GM23338 (cell line): ENCODE data around the gene VGLL4. TPM values are rescaled to one million over a fixed set of nuclear protein-coding genes. Genes with fewer than 3 reads are reported as not detected.

ENCODE experiments used
- ATAC-seq: fragments of 200-7000 bp; cut with Tn5 transposase; 3 replicates; pipeline ENCODE4 v1.9.1; 2020
- DNase-seq: peaks from one replicate; pipeline ENCODE4 v3.0.0-alpha.2; 2015; ENCODE audit warnings: low spot score
- H2AFZ ChIP-seq: fragments of 200-600 bp; sonication (generic); 2 replicates; pipeline ENCODE4 v1.8.0; 2016; ENCODE audit warnings: antibody characterized with exemption, mild to moderate bottlenecking, moderate library complexity
- H3F3A ChIP-seq: fragments of 200-600 bp; sonication (generic); replicated peaks from 2 replicates; pipeline ENCODE4 v1.8.0; 2017; ENCODE audit warnings: antibody characterized with exemption, mixed run types, low read depth
- H3K27ac ChIP-seq: fragments of 200-600 bp; sonication (generic); 2 replicates; pipeline ENCODE4 v1.6.1; 2016; ENCODE audit warnings: low read depth
- H3K27me3 ChIP-seq: fragments of 200-600 bp; sonication (generic); 2 replicates; pipeline ENCODE4 v1.8.0; 2016; ENCODE audit warnings: mild to moderate bottlenecking, mixed run types, moderate library complexity; ENCODE audit not compliant: insufficient read depth
- H3K36me3 ChIP-seq: fragments of 200-600 bp; sonication (generic); 2 replicates; pipeline ENCODE4 v1.8.0; 2016; ENCODE audit warnings: mild to moderate bottlenecking; ENCODE audit not compliant: insufficient read depth
- H3K4me1 ChIP-seq: fragments of 200-600 bp; sonication (generic); 2 replicates; pipeline ENCODE4 v1.8.0; 2016; ENCODE audit warnings: mild to moderate bottlenecking, moderate library complexity; ENCODE audit not compliant: insufficient read depth
- H3K4me2 ChIP-seq: fragments of 200-600 bp; sonication (generic); 2 replicates; pipeline ENCODE4 v1.7.1; 2017; ENCODE audit warnings: mixed run types
- H3K4me3 ChIP-seq: fragments of 200-600 bp; sonication (generic); 2 replicates; pipeline ENCODE4 v1.6.1; 2016; ENCODE audit warnings: mixed run types
- H3K79me2 ChIP-seq: fragments of 200-600 bp; sonication (generic); replicated peaks from 2 replicates; pipeline ENCODE4 v1.8.0; 2017; ENCODE audit warnings: mild to moderate bottlenecking; ENCODE audit not compliant: insufficient read depth
- H3K9me2 ChIP-seq: fragments of 200-600 bp; sonication (generic); 2 replicates; pipeline ENCODE4 v1.8.0; 2017; ENCODE audit not compliant: insufficient read depth
- H4K20me1 ChIP-seq: fragments of 200-600 bp; sonication (generic); replicated peaks from 2 replicates; pipeline ENCODE4 v1.8.0; 2017; ENCODE audit warnings: mild to moderate bottlenecking; ENCODE audit not compliant: insufficient read depth
- H3K27ac Mint-ChIP-seq: 2 replicates; pipeline ENCODE4 v1.8.0; 2020; ENCODE audit warnings: inconsistent platforms, mild to moderate bottlenecking, moderate library complexity, mixed read lengths
- H3K27me3 Mint-ChIP-seq: 3 replicates; pipeline ENCODE4 v1.8.0; 2022; ENCODE audit warnings: low read depth, mild to moderate bottlenecking, moderate library complexity, mixed read lengths, inconsistent platforms; ENCODE audit not compliant: insufficient read depth, poor library complexity
- H3K36me3 Mint-ChIP-seq: 3 replicates; pipeline ENCODE4 v1.8.0; 2021; ENCODE audit warnings: low read depth, mild to moderate bottlenecking, inconsistent platforms, moderate library complexity, mixed read lengths
- H3K4me1 Mint-ChIP-seq: 3 replicates; pipeline ENCODE4 v1.8.0; 2020; ENCODE audit warnings: mild to moderate bottlenecking, inconsistent platforms, mixed read lengths
- H3K4me3 Mint-ChIP-seq: 3 replicates; pipeline ENCODE4 v1.8.0; 2021; ENCODE audit warnings: moderate library complexity, mild to moderate bottlenecking, inconsistent platforms, mixed read lengths
- H3K9me3 Mint-ChIP-seq: 3 replicates; pipeline ENCODE4 v1.8.0; 2020; ENCODE audit warnings: moderate library complexity, mild to moderate bottlenecking, inconsistent platforms, mixed read lengths
- CREB1 ChIP-seq: fragments of 250-450 bp; sonication (Bioruptor Pico); IDR thresholded peaks from 2 replicates; pipeline ENCODE4 v1.5.0; 2020; ENCODE audit warnings: low read depth, mild to moderate bottlenecking, moderate library complexity
- EZH2 ChIP-seq: fragments of 200-600 bp; sonication (generic); IDR thresholded peaks from one replicate; pipeline ENCODE4 v1.8.0; 2017; ENCODE audit warnings: antibody characterized with exemption, mild to moderate bottlenecking, low read depth; ENCODE audit not compliant: unreplicated experiment
- NANOG ChIP-seq: IDR thresholded peaks from 2 replicates; pipeline ENCODE4 v1.6.1; 2016; ENCODE audit warnings: antibody characterized with exemption, borderline replicate concordance
- POLR2AphosphoS5 ChIP-seq: IDR thresholded peaks from 2 replicates; pipeline ENCODE4 v1.6.1; 2016; ENCODE audit warnings: antibody characterized with exemption, low read depth
- STAT1 ChIP-seq: IDR thresholded peaks from one replicate; pipeline ENCODE4 v1.6.1; 2016; ENCODE audit warnings: antibody characterized with exemption; ENCODE audit not compliant: unreplicated experiment
- ZNF462 ChIP-seq: fragments of 250-450 bp; sonication (Bioruptor Pico); IDR thresholded peaks from 2 replicates; pipeline ENCODE4 v1.5.0; 2020; ENCODE audit warnings: mild to moderate bottlenecking, moderate library complexity
- polyA plus RNA-seq: library from polyadenylated mRNA; unstranded; fragments of >200 nt; fragmentation: Nextera tagmentation; extraction: Ambion mirVana; gene quantifications from 2 replicates; pipeline ENCODE4 v1.2.1, GENCODE V29; 2016
- total RNA-seq: library from RNA; depleted of rRNA; stranded (reverse); fragments of >200 nt; shearing (Covaris generic); gene quantifications from 2 replicates; pipeline ENCODE4 v1.2.3, GENCODE V29; 2014

The VGLL4 gene
- total and polyA plus RNA-seq, 2 experiments from 2014 or later: 20.8 to 45.9 TPM

GRCh38 chr3:11560746-11561145 lies 83.0 kb downstream of the VGLL4 start (continued):
- no peak for TF ChIP-seq ZNF462

DNA sequence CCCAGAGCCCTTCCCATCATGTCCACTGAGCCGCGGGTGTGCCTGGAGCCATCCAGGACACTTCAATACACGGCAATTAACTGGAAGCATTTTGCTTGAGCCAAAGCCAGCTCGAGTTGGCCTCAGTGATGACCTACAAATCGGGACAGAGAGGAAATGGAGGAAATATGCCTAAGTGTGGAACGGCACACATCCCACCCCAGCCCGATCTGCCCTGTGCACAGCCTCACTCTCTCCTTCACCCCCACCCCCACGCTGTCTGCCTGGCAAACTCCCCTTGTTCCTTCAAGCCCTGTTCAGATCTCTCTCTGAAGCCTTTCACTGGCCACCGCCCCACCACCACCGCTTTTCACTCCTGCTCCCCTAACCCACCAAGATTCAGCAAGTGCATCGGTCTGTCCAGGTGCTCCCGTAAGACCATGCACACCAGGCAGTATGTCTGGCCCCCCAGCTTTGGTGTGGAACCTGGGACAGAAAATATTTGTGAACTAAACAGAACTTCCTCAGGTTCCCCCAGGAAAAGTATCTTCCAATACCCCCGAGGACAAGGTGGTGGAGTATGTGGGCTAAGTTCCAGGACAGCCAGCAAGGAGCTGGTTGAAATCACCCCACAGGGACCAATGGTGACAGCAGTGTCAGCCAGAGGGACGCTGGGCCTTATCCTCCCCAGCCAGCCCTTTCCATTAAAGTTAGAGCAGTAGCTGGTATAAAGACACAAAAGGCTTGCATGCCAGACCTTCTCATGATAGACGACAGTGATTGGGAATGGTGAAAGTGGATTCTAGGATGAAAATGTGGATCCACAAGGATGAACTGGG lies 83.7 kb downstream of the VGLL4 start:
- Histone ChIP-seq H3K4me2 (no peak overlapping the region), H3K27ac (0 out of 2 replicates have a peak overlapping the region, but pooled peaks have one; percentile 19), H3K27me3 (no peaks in the 10 kb centered on the region), H4K20me1 (peaks cover 12% of the 10 kb centered on the region; the same call in 1 of the 2 replicates), H3K4me3 (no peak overlapping the region), H3K79me2 (peaks cover 11% of the 10 kb centered on the region), H3K9me2 (no peaks in the 10 kb centered on the region), H3F3A (no peaks in the 10 kb centered on the region), H2AFZ (no peak overlapping the region), H3K4me1 (no peaks in the 10 kb centered on the region; the same call in 1 of the 2 replicates), H3K36me3 (no peaks in the 10 kb centered on the region; the same call in 1 of the 2 replicates)
- Mint-ChIP-seq H3K36me3 (peaks cover 25% of the 10 kb centered on the region), H3K4me3 (no peak overlapping the region), H3K27me3 (peaks cover 14% of the 10 kb centered on the region), H3K27ac (peak overlapping the region; percentile 39), H3K4me1 (peaks cover 14% of the 10 kb centered on the region), H3K9me3 (no peaks in the 10 kb centered on the region; the same call in 2 of the 3 replicates)
- DNase-seq (no peak), ATAC-seq (no peak)
- TF ChIP-seq ZNF462 (no peak), STAT1 (no peak), POLR2AphosphoS5 (no peak), EZH2 (no peak), CREB1 (no peak), NANOG (no peak)
